SK-N-SH (cell line): ENCODE results near the gene SORL1.

Experiments
- ELF1 ChIP-seq: IDR thresholded peaks from 2 replicates; pipeline ENCODE4 v1.4.0; 2012
- EZH2phosphoT487 ChIP-seq: fragments of 200-600 bp; sonication (generic); IDR thresholded peaks from 2 replicates; pipeline ENCODE4 v1.6.1; 2017; ENCODE audit warnings: low read depth, mixed run types, mild to moderate bottlenecking, antibody characterized with exemption, moderate library complexity, borderline replicate concordance
- FOSL2 ChIP-seq: IDR thresholded peaks from 2 replicates; pipeline ENCODE4 v1.4.0; 2012; ENCODE audit warnings: low read depth, mild to moderate bottlenecking, moderate library complexity, borderline replicate concordance
- GATA2 ChIP-seq: sonication (generic); formaldehyde crosslinking; IDR thresholded peaks from 2 replicates; pipeline ENCODE4 v1.5.0; 2020; ENCODE audit warnings: mild to moderate bottlenecking, missing genetic modification reagents
- JUND ChIP-seq: IDR thresholded peaks from 2 replicates; pipeline ENCODE4 v1.4.0; 2012
- MXI1 ChIP-seq: IDR thresholded peaks from 2 replicates; pipeline ENCODE4 v1.6.1; 2012; ENCODE audit warnings: mild to moderate bottlenecking, low read depth, low read length, improper control_type of control experiment
- RXRA ChIP-seq: IDR thresholded peaks from 2 replicates; pipeline ENCODE4 v1.4.0; 2012; ENCODE audit warnings: low read depth, mild to moderate bottlenecking, borderline replicate concordance
- SMC3 ChIP-seq: IDR thresholded peaks from 2 replicates; pipeline ENCODE4 v1.6.1; 2012; ENCODE audit warnings: low read depth, low read length, improper control_type of control experiment
- TAF1 ChIP-seq: IDR thresholded peaks from 2 replicates; pipeline ENCODE4 v1.6.1; 2012; ENCODE audit warnings: low read depth, mild to moderate bottlenecking, low read length, moderate library complexity, borderline replicate concordance
- TF ChIP-seq, protein P1 (sequence below): fragments of 200-600 bp; sonication (generic); IDR thresholded peaks from 2 replicates; pipeline ENCODE4 v1.6.1; 2017; ENCODE audit warnings: antibody characterized with exemption, mild to moderate bottlenecking, moderate library complexity
- TF ChIP-seq, protein P2 (sequence below): IDR thresholded peaks from 2 replicates; pipeline ENCODE4 v1.4.0; 2012; ENCODE audit warnings: low read depth, borderline replicate concordance
- TF ChIP-seq, protein P3 (sequence below): IDR thresholded peaks from 2 replicates; pipeline ENCODE4 v1.6.1; 2012; ENCODE audit warnings: mild to moderate bottlenecking, low read depth, low read length, moderate library complexity
- TF ChIP-seq, protein P4 (sequence below): IDR thresholded peaks from 2 replicates; pipeline ENCODE4 v1.4.0; 2012; ENCODE audit warnings: low read depth

DNA sequence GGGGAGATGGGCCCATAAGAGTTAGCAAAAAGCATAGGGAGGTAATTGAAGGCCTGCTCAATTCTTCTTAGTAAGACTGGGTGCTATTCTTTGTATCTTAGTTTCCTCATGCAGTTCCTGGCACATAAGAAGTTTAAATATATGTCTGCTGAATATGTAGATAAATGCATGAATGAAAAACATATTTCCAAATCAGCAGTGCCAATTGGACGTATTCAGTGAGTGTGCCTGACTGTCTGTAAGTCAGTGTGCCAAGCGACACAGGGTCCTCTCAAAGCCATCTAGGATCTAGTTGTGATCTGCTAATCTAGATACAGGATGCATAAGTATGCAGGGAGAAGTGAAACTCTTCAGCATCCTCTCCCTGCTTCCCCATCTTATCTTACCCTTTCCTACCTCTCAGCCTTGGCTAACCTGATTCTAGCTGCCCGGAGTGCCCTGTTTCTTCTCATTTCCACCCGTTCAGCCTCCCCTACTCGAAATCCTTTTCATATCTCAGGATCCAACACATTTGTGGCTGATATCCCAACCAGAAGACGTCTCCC, 91.8 kb downstream of the SORL1 start:
- TF ChIP-seq RXRA = no peak
- no peak for TF ChIP-seq MXI1
- TF ChIP-seq, protein P1, sequence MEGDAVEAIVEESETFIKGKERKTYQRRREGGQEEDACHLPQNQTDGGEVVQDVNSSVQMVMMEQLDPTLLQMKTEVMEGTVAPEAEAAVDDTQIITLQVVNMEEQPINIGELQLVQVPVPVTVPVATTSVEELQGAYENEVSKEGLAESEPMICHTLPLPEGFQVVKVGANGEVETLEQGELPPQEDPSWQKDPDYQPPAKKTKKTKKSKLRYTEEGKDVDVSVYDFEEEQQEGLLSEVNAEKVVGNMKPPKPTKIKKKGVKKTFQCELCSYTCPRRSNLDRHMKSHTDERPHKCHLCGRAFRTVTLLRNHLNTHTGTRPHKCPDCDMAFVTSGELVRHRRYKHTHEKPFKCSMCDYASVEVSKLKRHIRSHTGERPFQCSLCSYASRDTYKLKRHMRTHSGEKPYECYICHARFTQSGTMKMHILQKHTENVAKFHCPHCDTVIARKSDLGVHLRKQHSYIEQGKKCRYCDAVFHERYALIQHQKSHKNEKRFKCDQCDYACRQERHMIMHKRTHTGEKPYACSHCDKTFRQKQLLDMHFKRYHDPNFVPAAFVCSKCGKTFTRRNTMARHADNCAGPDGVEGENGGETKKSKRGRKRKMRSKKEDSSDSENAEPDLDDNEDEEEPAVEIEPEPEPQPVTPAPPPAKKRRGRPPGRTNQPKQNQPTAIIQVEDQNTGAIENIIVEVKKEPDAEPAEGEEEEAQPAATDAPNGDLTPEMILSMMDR = no peak
- no peak for TF ChIP-seq TAF1
- no peak for TF ChIP-seq GATA2 (CRISPR knock-in tag)
- no peak for TF ChIP-seq JUND
- TF ChIP-seq, protein P2, sequence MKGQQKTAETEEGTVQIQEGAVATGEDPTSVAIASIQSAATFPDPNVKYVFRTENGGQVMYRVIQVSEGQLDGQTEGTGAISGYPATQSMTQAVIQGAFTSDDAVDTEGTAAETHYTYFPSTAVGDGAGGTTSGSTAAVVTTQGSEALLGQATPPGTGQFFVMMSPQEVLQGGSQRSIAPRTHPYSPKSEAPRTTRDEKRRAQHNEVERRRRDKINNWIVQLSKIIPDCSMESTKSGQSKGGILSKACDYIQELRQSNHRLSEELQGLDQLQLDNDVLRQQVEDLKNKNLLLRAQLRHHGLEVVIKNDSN = no peak
- TF ChIP-seq, protein P3, sequence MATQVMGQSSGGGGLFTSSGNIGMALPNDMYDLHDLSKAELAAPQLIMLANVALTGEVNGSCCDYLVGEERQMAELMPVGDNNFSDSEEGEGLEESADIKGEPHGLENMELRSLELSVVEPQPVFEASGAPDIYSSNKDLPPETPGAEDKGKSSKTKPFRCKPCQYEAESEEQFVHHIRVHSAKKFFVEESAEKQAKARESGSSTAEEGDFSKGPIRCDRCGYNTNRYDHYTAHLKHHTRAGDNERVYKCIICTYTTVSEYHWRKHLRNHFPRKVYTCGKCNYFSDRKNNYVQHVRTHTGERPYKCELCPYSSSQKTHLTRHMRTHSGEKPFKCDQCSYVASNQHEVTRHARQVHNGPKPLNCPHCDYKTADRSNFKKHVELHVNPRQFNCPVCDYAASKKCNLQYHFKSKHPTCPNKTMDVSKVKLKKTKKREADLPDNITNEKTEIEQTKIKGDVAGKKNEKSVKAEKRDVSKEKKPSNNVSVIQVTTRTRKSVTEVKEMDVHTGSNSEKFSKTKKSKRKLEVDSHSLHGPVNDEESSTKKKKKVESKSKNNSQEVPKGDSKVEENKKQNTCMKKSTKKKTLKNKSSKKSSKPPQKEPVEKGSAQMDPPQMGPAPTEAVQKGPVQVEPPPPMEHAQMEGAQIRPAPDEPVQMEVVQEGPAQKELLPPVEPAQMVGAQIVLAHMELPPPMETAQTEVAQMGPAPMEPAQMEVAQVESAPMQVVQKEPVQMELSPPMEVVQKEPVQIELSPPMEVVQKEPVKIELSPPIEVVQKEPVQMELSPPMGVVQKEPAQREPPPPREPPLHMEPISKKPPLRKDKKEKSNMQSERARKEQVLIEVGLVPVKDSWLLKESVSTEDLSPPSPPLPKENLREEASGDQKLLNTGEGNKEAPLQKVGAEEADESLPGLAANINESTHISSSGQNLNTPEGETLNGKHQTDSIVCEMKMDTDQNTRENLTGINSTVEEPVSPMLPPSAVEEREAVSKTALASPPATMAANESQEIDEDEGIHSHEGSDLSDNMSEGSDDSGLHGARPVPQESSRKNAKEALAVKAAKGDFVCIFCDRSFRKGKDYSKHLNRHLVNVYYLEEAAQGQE = no peak
- TF ChIP-seq SMC3 = no peak
- TF ChIP-seq, protein P4, sequence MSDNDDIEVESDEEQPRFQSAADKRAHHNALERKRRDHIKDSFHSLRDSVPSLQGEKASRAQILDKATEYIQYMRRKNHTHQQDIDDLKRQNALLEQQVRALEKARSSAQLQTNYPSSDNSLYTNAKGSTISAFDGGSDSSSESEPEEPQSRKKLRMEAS = no peak
- no peak for TF ChIP-seq EZH2phosphoT487
- TF ChIP-seq ELF1 = no peak
- no peak for TF ChIP-seq FOSL2
